DOHH2 (cell line): ENCODE measurements around the gene DOK6.

Experiments used
- H3F3A ChIP-seq: fragments of 200-600 bp; sonication (generic), shearing (Covaris generic); 2 replicates; pipeline ENCODE4 v1.6.0; 2016; ENCODE audit warnings: antibody characterized with exemption, mild to moderate bottlenecking; ENCODE audit not compliant: control insufficient read depth, insufficient read depth
- H3K27ac ChIP-seq: fragments of 200-600 bp; sonication (generic); 2 replicates; pipeline ENCODE4 v1.5.1; 2014; ENCODE audit warnings: low read depth, mild to moderate bottlenecking, low read length, moderate library complexity
- H3K27me3 ChIP-seq: fragments of 200-600 bp; sonication (generic); 2 replicates; pipeline ENCODE4 v1.6.1; 2014; ENCODE audit warnings: mild to moderate bottlenecking, low read length, mixed read lengths; ENCODE audit not compliant: control insufficient read depth
- H3K36me3 ChIP-seq: fragments of 200-600 bp; sonication (generic); 2 replicates; pipeline ENCODE4 v1.6.1; 2014; ENCODE audit warnings: mild to moderate bottlenecking, low read length, moderate library complexity, mixed read lengths; ENCODE audit not compliant: control insufficient read depth
- H3K4me1 ChIP-seq: fragments of 200-600 bp; sonication (generic); 2 replicates; pipeline ENCODE4 v1.6.1; 2014; ENCODE audit warnings: mild to moderate bottlenecking, low read length, mixed read lengths; ENCODE audit not compliant: control insufficient read depth
- H3K4me2 ChIP-seq: fragments of 200-600 bp; sonication (generic); 2 replicates; pipeline ENCODE4 v1.6.0; 2014; ENCODE audit warnings: mild to moderate bottlenecking, low read length, moderate library complexity
- H3K4me3 ChIP-seq: fragments of 200-600 bp; sonication (generic); 2 replicates; pipeline ENCODE4 v1.5.1; 2014; ENCODE audit warnings: mild to moderate bottlenecking, low read length, mixed read lengths
- H3K79me2 ChIP-seq: fragments of 200-600 bp; sonication (generic); 2 replicates; pipeline ENCODE4 v1.6.1; 2014; ENCODE audit warnings: mild to moderate bottlenecking, low read length, mixed read lengths; ENCODE audit not compliant: control insufficient read depth
- H3K9me2 ChIP-seq: fragments of 200-600 bp; sonication (generic); replicated peaks from 2 replicates; pipeline ENCODE4 v1.6.1; 2014; ENCODE audit warnings: mild to moderate bottlenecking, low read length, mixed read lengths; ENCODE audit not compliant: control insufficient read depth
- H3K9me3 ChIP-seq: fragments of 200-600 bp; sonication (generic); 2 replicates; pipeline ENCODE4 v1.6.1; 2014; ENCODE audit warnings: antibody characterized with exemption, low read length, mixed read lengths; ENCODE audit not compliant: control insufficient read depth, insufficient read depth
- H4K20me1 ChIP-seq: fragments of 200-600 bp; sonication (generic); 2 replicates; pipeline ENCODE4 v1.6.0; 2014; ENCODE audit warnings: low read depth, mild to moderate bottlenecking, antibody characterized with exemption, low read length, moderate library complexity; ENCODE audit not compliant: control insufficient read depth, insufficient read depth
- CTCF ChIP-seq: fragments of 200-600 bp; sonication (generic); IDR thresholded peaks from one replicate; pipeline ENCODE4 v1.5.1; 2014; ENCODE audit warnings: antibody characterized with exemption, mild to moderate bottlenecking, low read depth, low read length; ENCODE audit not compliant: poor library complexity, severe bottlenecking
- EZH2phosphoT487 ChIP-seq: fragments of 200-600 bp; sonication (generic); IDR thresholded peaks from 2 replicates; pipeline ENCODE4 v1.6.1; 2017; ENCODE audit warnings: borderline replicate concordance, mild to moderate bottlenecking, antibody characterized with exemption, low read length, moderate library complexity, mixed read lengths

Gene DOK6

GRCh38 chr18:69401226-69401971 lies 711 bp downstream of the DOK6 start:
- no peak for TF ChIP-seq CTCF
- no peak for TF ChIP-seq EZH2phosphoT487
- Histone ChIP-seq H3K27me3 (no peaks in the 10 kb centered on the region), H3K9me2 (no peaks in the 10 kb centered on the region), H4K20me1 (no peaks in the 10 kb centered on the region), H3K79me2 (no peaks in the 10 kb centered on the region), H3K36me3 (no peaks in the 10 kb centered on the region), H3K4me3 (no peak overlapping the region), H3K9me3 (peaks cover 11% of the 10 kb centered on the region; the same call in 1 of the 2 replicates), H3F3A (no peaks in the 10 kb centered on the region), H3K4me1 (no peaks in the 10 kb centered on the region), H3K4me2 (no peak overlapping the region), H3K27ac (no peak overlapping the region)

GRCh38 chr18:69401972-69402532 lies 1.4 kb downstream of the DOK6 start:
- H3K4me2 ChIP-seq: no peak overlapping the region
- no peak overlapping the region for H3K27ac ChIP-seq
- no peaks in the 10 kb centered on the region for H3K36me3 ChIP-seq
- H3F3A ChIP-seq: no peaks in the 10 kb centered on the region
- no peak overlapping the region for H3K4me3 ChIP-seq
- no peaks in the 10 kb centered on the region for H3K4me1 ChIP-seq
- H4K20me1 ChIP-seq: no peaks in the 10 kb centered on the region
- H3K9me3 ChIP-seq: peaks cover 11% of the 10 kb centered on the region; the same call in 1 of the 2 replicates
- no peaks in the 10 kb centered on the region for H3K27me3 ChIP-seq
- H3K79me2 ChIP-seq: no peaks in the 10 kb centered on the region
- no peaks in the 10 kb centered on the region for H3K9me2 ChIP-seq
- TF ChIP-seq CTCF (no peak), EZH2phosphoT487 (no peak)

- Histone ChIP-seq H3K36me3 (no peaks in the 10 kb centered on the region), H3K27ac (no peak overlapping the region), H4K20me1 (no peaks in the 10 kb centered on the region), H3K4me1 (no peaks in the 10 kb centered on the region), H3K27me3 (no peaks in the 10 kb centered on the region), H3K9me3 (peaks cover 11% of the 10 kb centered on the region; the same call in 1 of the 2 replicates), H3K79me2 (no peaks in the 10 kb centered on the region), H3F3A (no peaks in the 10 kb centered on the region), H3K4me3 (no peak overlapping the region), H3K9me2 (no peaks in the 10 kb centered on the region), H3K4me2 (no peak overlapping the region)
- TF ChIP-seq EZH2phosphoT487 (no peak), CTCF (no peak)
Observed at GRCh38 chr18:69402533-69402989, 1.9 kb downstream of the DOK6 start.
